H9 (cell line): ENCODE results near the gene DNAAF9. TPM values are rescaled to one million over a fixed set of nuclear protein-coding genes. Genes with fewer than 3 reads are reported as not detected.

Source experiments
- DNase-seq: peaks from one replicate; pipeline ENCODE4 v3.0.0-alpha.2; 2017
- H2AFZ ChIP-seq: one replicate; pipeline ENCODE4 v1.6.1; 2013; ENCODE audit warnings: mild to moderate bottlenecking, low read length, control low read depth, moderate library complexity
- H2AK5ac ChIP-seq: 2 replicates; pipeline ENCODE4 v1.6.1; 2013; ENCODE audit warnings: low read length, control low read depth, mixed read lengths; ENCODE audit not compliant: insufficient read length
- H2BK120ac ChIP-seq: one replicate; pipeline ENCODE4 v1.6.1; 2013; ENCODE audit warnings: low read depth, mild to moderate bottlenecking, low read length, control low read depth, inconsistent platforms; ENCODE audit not compliant: poor library complexity, severe bottlenecking
- H2BK12ac ChIP-seq: 2 replicates; pipeline ENCODE4 v1.6.1; 2013; ENCODE audit warnings: low read length, control low read depth, mixed read lengths, low read depth; ENCODE audit not compliant: insufficient read length
- H2BK15ac ChIP-seq: 2 replicates; pipeline ENCODE4 v1.6.1; 2013; ENCODE audit warnings: low read depth, low read length, control low read depth
- H2BK20ac ChIP-seq: one replicate; pipeline ENCODE4 v1.6.1; 2013; ENCODE audit warnings: low read depth, mild to moderate bottlenecking, low read length, control low read depth, inconsistent platforms; ENCODE audit not compliant: poor library complexity, severe bottlenecking
- H2BK5ac ChIP-seq: 2 replicates; pipeline ENCODE4 v1.6.1; 2013; ENCODE audit warnings: low read length, control low read depth, mixed read lengths; ENCODE audit not compliant: insufficient read length
- H3K14ac ChIP-seq: 2 replicates; pipeline ENCODE4 v1.6.1; 2013; ENCODE audit warnings: low read length, control low read depth; ENCODE audit not compliant: insufficient read depth
- H3K18ac ChIP-seq: 2 replicates; pipeline ENCODE4 v1.6.1; 2013; ENCODE audit warnings: low read depth, mild to moderate bottlenecking, mixed read lengths, low read length, control low read depth; ENCODE audit not compliant: insufficient read length
- H3K23ac ChIP-seq: 2 replicates; pipeline ENCODE4 v1.6.1; 2013; ENCODE audit warnings: low read length, control low read depth, mixed read lengths, low read depth; ENCODE audit not compliant: insufficient read length
- H3K23me2 ChIP-seq: 2 replicates; pipeline ENCODE4 v1.6.1; 2013; ENCODE audit warnings: low read depth, mild to moderate bottlenecking, mixed read lengths, low read length, control low read depth; ENCODE audit not compliant: insufficient read length, poor library complexity, severe bottlenecking
- H3K27ac ChIP-seq: 2 replicates; pipeline ENCODE4 v1.5.1; 2013; ENCODE audit warnings: low read length, control low read depth, mixed read lengths, low read depth; ENCODE audit not compliant: insufficient read length
- H3K27me3 ChIP-seq: 2 replicates; pipeline ENCODE4 v1.6.1; 2013; ENCODE audit warnings: low read length, control low read depth, inconsistent platforms; ENCODE audit not compliant: insufficient read depth
- H3K4ac ChIP-seq: 2 replicates; pipeline ENCODE4 v1.6.1; 2013; ENCODE audit warnings: low read depth, mild to moderate bottlenecking, control low read depth, inconsistent platforms, low read length, moderate library complexity
- H3K4me1 ChIP-seq: 2 replicates; pipeline ENCODE4 v1.6.1; 2013; ENCODE audit warnings: low read length, control low read depth, inconsistent platforms; ENCODE audit not compliant: insufficient read depth
- H3K4me2 ChIP-seq: 2 replicates; pipeline ENCODE4 v1.6.1; 2013; ENCODE audit warnings: low read length, control low read depth, mixed read lengths; ENCODE audit not compliant: insufficient read length, insufficient read depth
- H3K56ac ChIP-seq: 2 replicates; pipeline ENCODE4 v1.6.1; 2013; ENCODE audit warnings: low read depth, mild to moderate bottlenecking, mixed read lengths, low read length, control low read depth; ENCODE audit not compliant: insufficient read length
- H3K79me1 ChIP-seq: 2 replicates; pipeline ENCODE4 v1.6.1; 2013; ENCODE audit warnings: low read depth, mild to moderate bottlenecking, moderate library complexity, low read length, control low read depth, inconsistent platforms; ENCODE audit not compliant: insufficient read depth, poor library complexity, severe bottlenecking
- H3K79me2 ChIP-seq: 2 replicates; pipeline ENCODE4 v1.6.1; 2013; ENCODE audit warnings: low read length, control low read depth, inconsistent platforms; ENCODE audit not compliant: insufficient read depth
- H3K9ac ChIP-seq: 2 replicates; pipeline ENCODE4 v1.6.1; 2013; ENCODE audit warnings: low read length, control low read depth, mixed read lengths; ENCODE audit not compliant: insufficient read length; ENCODE audit errors: extremely low read depth
- H3K9me3 ChIP-seq: one replicate; pipeline ENCODE4 v1.6.1; 2013; ENCODE audit warnings: low read depth, low read length, inconsistent platforms; ENCODE audit not compliant: control insufficient read depth
- H3T11ph ChIP-seq: one replicate; pipeline ENCODE4 v1.6.1; 2013; ENCODE audit warnings: mild to moderate bottlenecking, low read length, control low read depth, inconsistent platforms
- H4K20me1 ChIP-seq: one replicate; pipeline ENCODE4 v1.6.1; 2013; ENCODE audit not compliant: control insufficient read depth, insufficient read length, insufficient read depth
- H4K5ac ChIP-seq: 2 replicates; pipeline ENCODE4 v1.6.1; 2013; ENCODE audit warnings: low read depth, mild to moderate bottlenecking, mixed read lengths, low read length, control low read depth; ENCODE audit not compliant: insufficient read length
- H4K8ac ChIP-seq: replicated peaks from 2 replicates; pipeline ENCODE4 v1.6.1; 2013; ENCODE audit warnings: low read length, control low read depth, mixed read lengths, low read depth; ENCODE audit not compliant: insufficient read length
- H4K91ac ChIP-seq: 2 replicates; pipeline ENCODE4 v1.6.1; 2013; ENCODE audit warnings: low read depth, mild to moderate bottlenecking, moderate library complexity, mixed read lengths, low read length, control low read depth; ENCODE audit not compliant: insufficient read length
- H3K27ac Mint-ChIP-seq, 3 experiments: 2 replicates in 2 of 3; 3 replicates in 1 of 3; pipeline ENCODE4 v1.8.0; 2020 to 2021; ENCODE audit warnings: mixed read lengths in 3 of 3, mild to moderate bottlenecking in 1 of 3, moderate library complexity in 1 of 3
- H3K27me3 Mint-ChIP-seq: 2 replicates; pipeline ENCODE4 v1.8.0; 2021; ENCODE audit warnings: low read depth, mild to moderate bottlenecking, moderate library complexity, mixed read lengths
- H3K36me3 Mint-ChIP-seq, 3 experiments: 2 replicates in 2 of 3; 3 replicates in 1 of 3; pipeline ENCODE4 v1.8.0; 2020 to 2021; ENCODE audit warnings: low read depth in 3 of 3, mixed read lengths in 3 of 3; ENCODE audit not compliant: insufficient read depth in 1 of 3
- H3K4me1 Mint-ChIP-seq, 2 experiments: 2 replicates each; pipeline ENCODE4 v1.8.0; 2020; ENCODE audit warnings: mixed read lengths in 2 of 2
- H3K4me3 Mint-ChIP-seq, 2 experiments: 2 replicates in 1 of 2; 3 replicates in 1 of 2; pipeline ENCODE4 v1.8.0; 2020 to 2021; ENCODE audit warnings: mild to moderate bottlenecking in 2 of 2, mixed read lengths in 2 of 2, moderate library complexity in 1 of 2
- H3K9me3 Mint-ChIP-seq, 2 experiments: 2 replicates in 1 of 2; 3 replicates in 1 of 2; pipeline ENCODE4 v1.8.0; 2020; ENCODE audit warnings: mild to moderate bottlenecking in 2 of 2, mixed read lengths in 2 of 2, moderate library complexity in 1 of 2
- WGBS: extraction: QIAGEN DNeasy Blood & Tissue Kit; methylation state at CpG from one replicate; pipeline ENCODE4 v1.1.7; 2013; ENCODE audit warnings: missing lambda C conversion rate, low lambda C conversion rate, mixed read lengths; ENCODE audit not compliant: insufficient read length; ENCODE audit errors: extremely low coverage; 5-methylcytosine and 5-hydroxymethylcytosine counted together
- total RNA-seq: library from RNA; stranded (reverse); gene quantifications from 2 replicates; pipeline ENCODE4 v1.2.1, GENCODE V29; 2021
- TF ChIP-seq, protein P1 (sequence below): fragments of 200-600 bp; sonication (generic); conservative IDR thresholded peaks from 3 replicates; pipeline ENCODE4 v1.8.0; 2021; ENCODE audit warnings: antibody characterized with exemption, mild to moderate bottlenecking

Gene DNAAF9
- total RNA-seq, 1 experiment from 2014 or later, result 5.5 TPM

DNA sequence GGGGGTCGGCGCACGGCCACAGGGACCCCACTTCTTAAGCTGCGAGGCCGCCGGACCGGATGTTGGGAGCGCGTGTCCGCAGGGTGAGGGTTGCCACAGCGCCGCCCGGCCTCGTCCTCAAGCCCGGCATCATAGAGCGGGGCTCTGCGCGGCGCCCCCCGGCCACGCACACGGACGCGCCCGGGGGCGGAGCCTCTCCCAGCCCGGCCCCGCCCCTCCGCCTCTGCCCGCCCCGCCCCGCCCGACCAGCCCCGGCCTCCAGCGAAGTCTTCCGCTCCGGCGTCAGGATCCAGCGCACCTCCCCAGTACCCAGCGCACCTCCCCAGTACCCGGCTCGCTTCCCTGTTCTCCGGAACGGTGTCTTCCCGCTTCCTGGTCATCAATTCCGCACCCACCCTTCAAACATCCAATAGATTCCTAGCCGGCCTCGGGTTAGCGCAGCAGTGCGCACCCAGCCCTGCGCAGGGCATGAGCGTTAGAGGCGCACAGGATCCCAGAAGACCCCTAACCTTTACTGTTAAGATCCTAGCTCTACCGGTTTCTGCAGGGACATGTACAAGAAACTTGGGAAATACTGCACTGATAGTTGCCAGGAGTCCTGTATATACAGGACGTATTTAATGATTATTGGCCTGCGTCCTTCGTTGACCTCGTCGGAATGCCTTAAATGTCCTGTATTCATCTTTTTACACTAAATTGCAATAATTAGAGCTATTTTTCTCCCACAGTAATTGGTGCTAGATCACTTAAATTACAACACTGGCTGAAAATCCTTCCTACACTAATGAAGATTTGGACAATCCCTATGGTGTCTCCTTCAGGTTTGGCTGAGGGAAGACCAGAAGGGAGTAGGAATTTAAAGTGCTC lies 535 bp upstream of the DNAAF9 start:
- Histone ChIP-seq H3K23me2 (peaks cover 9% of the 10 kb centered on the region), H3K14ac (peak overlapping the region; percentile 89), H3K27ac (no peak overlapping the region), H4K20me1 (no peaks in the 10 kb centered on the region), H3K4me1 (no peaks in the 10 kb centered on the region), H2BK15ac (no peak overlapping the region), H2BK120ac (no peak overlapping the region), H3K4me2 (peak overlapping the region; percentile 49), H2AFZ (peak overlapping the region; percentile 53), H2BK20ac (no peak overlapping the region), H2BK5ac (no peak overlapping the region), H3K23ac (no peak overlapping the region), H3K4ac (no peak overlapping the region), H3K79me2 (peaks cover under 1% of the 10 kb centered on the region; the same call in 1 of the 2 replicates), H3T11ph (no peak overlapping the region), H4K91ac (no peak overlapping the region), H2AK5ac (no peak overlapping the region), H2BK12ac (no peak overlapping the region), H4K5ac (no peak overlapping the region), H3K79me1 (no peaks in the 10 kb centered on the region), H3K18ac (peak overlapping the region; percentile 91), H4K8ac (no peak overlapping the region), H3K56ac (no peak overlapping the region), H3K27me3 (no peaks in the 10 kb centered on the region), H3K9me3 (no peaks in the 10 kb centered on the region), H3K9ac (no peak overlapping the region)
- Mint-ChIP-seq H3K27ac (peak overlapping the region; percentile 40 to 80 (median 75); a peak in 3 of 7 replicates), H3K4me3 (peak overlapping the region; percentile 80 to 95), H3K9me3 (no peaks in the 10 kb centered on the region; a peak in 1 of 5 replicates), H3K4me1 (peaks cover 15 to 25% of the 10 kb centered on the region in 2 experiments), H3K27me3 (peaks cover 24% of the 10 kb centered on the region), H3K36me3 (no peaks in the 10 kb centered on the region; a peak in 1 of 7 replicates)
- WGBS, result no CpG with 5 or more reads among the region's 59 CpGs
- TF ChIP-seq, protein P1, sequence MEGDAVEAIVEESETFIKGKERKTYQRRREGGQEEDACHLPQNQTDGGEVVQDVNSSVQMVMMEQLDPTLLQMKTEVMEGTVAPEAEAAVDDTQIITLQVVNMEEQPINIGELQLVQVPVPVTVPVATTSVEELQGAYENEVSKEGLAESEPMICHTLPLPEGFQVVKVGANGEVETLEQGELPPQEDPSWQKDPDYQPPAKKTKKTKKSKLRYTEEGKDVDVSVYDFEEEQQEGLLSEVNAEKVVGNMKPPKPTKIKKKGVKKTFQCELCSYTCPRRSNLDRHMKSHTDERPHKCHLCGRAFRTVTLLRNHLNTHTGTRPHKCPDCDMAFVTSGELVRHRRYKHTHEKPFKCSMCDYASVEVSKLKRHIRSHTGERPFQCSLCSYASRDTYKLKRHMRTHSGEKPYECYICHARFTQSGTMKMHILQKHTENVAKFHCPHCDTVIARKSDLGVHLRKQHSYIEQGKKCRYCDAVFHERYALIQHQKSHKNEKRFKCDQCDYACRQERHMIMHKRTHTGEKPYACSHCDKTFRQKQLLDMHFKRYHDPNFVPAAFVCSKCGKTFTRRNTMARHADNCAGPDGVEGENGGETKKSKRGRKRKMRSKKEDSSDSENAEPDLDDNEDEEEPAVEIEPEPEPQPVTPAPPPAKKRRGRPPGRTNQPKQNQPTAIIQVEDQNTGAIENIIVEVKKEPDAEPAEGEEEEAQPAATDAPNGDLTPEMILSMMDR, result no peak
- peak; percentile 80 for DNase-seq
